CD4-positive, alpha-beta T cell treated with Interleukin-2 at 100 ng/mL for 4 hours (primary cell): ENCODE results near the gene ZNF578.
"Not testable (repeated sequence)": the region's sequence is repeated elsewhere in the genome, so short reads cannot be mapped to it uniquely, and the experiment has no call there.

Source experiments
- DNase-seq: peaks from one replicate; pipeline ENCODE4 v3.0.0-alpha.2; 2020; ENCODE audit warnings: low spot score

Gene ZNF578

DNA sequence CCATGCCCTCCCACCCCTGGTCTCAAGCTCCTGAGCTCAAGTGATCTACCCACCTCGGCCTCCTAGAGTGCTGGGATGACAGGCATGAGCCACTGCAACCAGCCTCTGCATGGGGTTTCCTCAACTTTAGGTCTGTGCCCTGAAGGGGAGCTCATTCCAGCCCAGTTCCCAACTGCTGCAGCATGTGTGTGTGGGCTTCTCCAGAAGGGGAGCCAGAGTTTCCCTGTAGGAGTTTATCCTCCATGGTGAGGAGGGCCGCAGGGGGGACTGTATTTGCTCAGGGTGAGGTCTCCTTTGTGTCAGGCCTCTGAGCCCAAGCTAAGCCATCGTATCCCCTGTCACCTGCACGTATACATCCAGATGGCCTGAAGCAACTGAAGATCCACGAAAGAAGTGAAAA, 62.8 kb downstream of the ZNF578 start:
- DNase-seq, result no peak

DNA sequence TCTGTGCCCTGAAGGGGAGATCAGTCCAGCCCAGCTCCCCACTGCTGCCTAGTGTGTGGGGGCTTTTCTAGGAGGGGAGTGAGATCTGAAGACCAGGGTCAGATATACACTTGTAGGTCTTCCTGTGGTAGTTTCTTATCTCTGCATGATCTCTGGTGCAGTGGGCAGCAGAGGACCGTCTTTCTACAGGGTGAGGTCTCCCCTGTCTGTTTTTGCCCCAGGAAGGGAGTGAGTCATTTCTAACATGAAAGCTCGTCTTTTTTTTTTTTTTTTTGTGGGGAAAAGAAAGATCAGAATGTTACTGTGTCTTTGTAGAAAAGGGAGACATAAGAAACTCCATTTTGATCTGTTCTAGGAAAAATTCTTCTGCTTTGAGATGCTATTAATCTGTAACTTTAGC, 65.3 kb downstream of the ZNF578 start:
- DNase-seq, result no peak

DNA sequence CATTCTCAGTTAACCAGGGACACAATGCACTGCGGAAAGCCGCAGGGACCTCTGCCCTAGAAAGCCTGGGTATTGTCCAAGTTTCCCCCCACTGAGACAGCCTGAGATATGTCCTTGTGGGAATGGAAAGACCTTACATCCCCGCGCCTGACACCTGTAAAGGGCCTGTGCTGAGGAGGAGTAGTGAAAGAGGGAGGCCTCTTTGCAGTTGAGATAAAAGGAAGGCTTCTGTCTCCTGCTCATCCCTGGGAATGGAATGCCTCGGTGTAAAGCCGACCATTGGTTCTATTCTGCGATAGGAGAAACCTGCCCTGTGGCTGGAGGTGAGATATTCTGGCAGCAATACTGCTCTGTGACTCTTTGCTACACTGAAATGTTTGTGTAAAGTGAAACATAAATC, 65.8 kb downstream of the ZNF578 start:
- DNase-seq, result not testable (repeated sequence)

DNA sequence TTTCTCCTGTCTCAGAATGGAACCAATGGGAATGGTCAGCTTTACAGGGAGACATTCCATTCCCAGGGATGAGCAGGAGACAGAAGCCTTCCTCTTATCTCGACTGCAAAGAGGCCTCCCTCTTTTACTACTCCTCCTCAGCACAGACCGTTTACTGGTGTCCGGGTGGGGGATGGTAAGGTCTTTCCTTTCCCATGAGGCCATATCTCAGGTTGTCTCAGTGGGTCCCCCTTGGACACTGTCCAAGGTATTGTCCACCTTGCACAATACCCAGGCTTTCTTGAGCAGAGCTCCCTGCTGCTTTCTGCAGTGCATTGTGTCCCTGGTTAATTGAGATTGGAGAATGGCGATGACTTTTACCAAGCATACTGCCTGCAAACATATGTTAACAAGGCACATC, 66.7 kb downstream of the ZNF578 start:
- DNase-seq, result no peak

DNA sequence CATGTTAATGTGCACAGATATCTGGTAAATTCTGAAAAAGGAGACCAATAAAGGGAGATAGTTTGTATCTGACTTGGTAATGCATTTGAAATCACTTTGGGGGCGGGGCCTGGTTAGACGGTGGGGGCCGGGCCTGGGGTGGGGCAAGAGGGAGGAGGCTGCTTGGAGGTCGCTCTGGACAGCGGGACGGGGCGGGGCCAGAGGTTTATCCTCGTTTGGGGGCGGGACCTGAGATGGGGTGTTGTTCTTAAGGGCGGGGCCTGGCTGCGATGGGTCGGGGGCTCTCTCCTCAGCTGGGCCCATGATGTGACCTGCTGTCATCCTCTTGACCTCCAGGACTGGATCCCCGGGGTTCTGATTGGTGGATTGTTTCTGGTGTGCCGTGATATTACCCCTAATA, 69.2 kb downstream of the ZNF578 start:
- no peak for DNase-seq

DNA sequence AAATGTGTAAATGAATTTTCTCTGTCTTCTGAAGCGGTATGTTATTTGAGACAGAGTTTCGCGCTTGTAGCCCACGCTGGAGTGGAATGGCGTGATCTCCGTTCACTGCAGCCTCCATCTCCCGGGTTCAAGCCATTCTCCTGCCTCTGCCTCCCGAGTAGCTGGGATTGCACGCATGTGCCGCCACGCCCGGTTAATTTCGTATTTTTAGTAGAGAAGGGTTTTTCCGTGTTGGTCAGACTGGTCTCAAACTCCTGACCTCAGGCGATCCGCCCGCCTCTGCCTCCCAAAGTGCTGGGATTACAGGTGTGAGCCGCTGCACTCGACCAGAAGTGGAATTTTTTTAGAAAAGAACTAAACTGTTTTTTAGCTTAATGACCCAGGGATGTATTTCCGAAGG, 70.7 kb downstream of the ZNF578 start:
- DNase-seq, result no peak

DNA sequence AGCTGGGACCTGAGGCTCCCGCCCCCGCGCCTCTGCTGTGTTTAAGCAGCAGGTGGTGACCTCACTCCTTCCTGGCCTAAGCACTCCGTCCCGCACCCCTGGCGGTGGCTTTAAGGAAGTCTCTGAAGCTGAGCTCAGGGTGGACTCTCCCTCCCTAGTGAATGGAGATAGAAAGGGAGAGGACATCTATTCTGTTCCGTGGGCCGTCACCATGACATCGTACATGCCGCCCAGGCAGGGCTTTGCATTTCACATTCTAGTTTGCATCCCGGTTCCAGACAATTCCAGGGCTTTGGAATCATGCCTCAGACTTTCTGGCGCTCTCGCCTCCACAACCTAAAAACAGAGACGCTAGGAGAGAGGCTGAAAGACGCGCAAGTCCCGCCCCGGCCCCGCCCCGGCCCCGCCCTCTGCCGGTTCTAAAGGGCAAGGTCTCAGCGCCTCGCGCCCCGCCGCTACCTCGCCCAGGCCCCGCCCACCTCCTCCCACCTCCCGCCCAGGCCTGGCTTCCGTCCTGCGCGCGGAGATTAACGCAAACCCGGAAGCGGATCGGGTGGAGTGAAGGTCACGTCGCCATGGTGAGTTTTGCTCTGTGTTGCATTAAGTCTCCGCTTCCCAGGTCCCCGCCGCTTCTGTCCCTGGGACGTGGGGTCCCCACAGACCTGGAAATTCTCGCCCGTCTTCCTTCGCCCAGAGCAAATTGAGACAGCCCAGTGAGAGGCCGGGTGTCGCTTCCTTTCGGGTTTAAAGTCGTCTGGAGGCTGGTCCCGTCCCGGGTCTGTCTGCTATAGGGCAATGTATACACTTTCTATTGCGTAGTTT, 74.0 kb downstream of the ZNF578 start, which contains the start of gene ZNF808:
TSS of gene ZNF808 (plus strand) at position 535 of the 822 bp plus-strand sequence. CDS start 15,617 bp downstream, outside the sequence.
- DNase-seq, result peak; percentile 96

DNA sequence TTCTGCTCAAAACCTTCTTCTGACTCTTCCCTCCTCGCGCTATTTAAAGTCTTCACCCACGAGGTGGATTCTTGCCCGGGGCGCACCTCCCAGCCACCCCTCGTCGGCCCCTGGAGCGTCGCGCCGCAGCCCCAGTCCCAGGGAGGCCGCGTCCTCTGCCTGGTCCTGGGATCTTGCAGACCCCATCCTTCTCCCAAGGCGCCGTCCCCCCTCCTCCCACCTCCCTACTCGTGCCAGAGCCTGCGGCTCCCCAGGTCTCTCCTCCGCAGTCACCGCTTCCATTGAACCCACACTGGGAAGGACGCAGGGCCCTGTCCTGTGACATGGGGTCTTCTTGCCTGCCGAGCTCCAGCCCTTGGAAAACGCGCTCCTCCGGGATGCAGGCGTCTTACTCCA, 74.6 kb downstream of the ZNF578 start:
- no peak for DNase-seq

DNA sequence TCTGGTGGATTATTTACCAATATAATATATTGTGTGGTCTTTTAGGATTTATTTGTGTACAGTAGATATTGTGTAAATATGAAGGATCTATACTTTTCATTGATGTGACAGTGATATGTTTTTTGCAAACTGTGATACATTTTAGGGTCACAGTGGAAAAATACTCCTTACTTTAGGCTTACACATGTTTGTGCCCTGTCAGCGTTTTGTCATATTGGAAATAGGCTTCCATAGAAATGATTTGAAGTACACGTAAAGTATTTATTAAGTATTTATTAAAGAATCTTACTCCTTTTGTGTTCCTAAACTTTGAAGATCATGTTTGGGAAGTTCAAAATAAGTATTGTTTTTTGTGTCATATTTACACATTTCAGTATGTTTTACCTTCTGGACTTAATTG, 79.1 kb downstream of the ZNF578 start:
- no peak for DNase-seq

DNA sequence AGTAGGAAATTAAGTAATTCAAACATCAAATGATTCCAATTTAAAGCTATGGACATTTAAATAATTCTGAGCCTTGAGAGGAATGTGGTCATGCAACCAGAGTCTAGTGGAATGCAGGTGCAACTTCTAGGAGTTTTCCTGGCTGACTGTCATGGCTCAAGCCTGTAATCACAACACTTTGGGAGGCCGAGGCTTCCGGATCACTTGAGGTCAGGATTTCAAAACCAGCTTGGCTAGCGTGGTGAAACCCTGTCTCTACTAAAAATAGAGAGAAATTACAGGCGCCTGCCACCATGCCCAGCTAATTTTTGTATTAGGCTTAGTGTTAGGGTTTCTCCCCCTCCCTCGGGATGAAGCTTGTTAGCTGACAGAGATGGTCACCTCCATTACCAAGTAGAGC, 80.5 kb downstream of the ZNF578 start:
- DNase-seq, result no peak

DNA sequence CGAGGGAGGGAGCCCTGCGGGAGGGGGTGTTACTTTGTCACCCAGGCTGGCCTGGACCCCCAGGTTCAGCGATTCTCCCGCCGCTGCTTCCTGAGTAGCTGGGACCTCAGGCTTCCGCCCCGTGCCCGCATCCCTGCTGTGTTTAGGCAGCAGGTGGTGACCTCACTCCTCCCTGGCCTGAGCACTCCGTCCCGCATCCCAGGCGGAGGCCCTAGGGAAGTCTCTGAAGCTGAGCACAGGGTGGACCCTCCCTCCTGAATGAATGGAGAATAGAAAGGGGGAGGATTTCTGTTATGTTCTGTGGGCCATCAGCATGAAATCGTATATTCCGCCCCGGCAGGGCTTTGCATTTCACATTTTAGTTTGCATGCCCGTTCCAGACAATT, 82.0 kb downstream of the ZNF578 start:
- not testable (repeated sequence) for DNase-seq

DNA sequence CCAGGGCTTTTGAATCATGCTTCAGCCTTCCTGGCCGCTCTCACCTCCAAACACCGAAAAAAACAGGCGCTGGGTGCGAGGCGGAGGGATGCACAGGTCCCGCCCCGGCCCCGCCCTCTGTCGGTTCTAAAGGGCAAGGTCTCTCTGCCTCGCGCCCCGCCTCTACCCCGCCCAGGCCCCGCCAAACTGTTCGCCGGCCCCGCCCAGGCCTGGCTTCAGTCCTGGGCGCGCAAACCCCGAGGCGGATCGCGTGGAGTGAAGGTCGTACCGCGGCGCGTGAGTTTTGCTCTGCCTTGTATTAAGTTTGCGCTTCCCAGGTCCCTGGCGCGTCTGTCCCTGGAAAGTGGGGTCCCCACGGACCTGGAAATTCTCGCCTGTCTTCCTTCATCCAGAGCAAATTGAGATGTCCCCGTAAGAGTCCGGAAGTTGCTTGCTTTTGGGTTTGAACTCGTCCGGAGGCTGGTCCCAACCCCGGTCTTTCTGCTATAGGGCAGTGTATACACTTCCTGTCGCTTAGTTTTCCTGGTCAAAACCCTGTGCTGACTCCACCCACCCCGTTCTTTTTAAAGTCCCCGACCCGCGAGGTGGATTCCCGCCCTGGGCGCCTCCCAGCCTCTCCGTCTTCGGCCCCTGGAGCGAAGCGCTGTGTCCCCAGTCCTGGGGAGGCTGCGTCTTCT, 82.6 kb downstream of the ZNF578 start:
- DNase-seq, result peak; percentile 89

DNA sequence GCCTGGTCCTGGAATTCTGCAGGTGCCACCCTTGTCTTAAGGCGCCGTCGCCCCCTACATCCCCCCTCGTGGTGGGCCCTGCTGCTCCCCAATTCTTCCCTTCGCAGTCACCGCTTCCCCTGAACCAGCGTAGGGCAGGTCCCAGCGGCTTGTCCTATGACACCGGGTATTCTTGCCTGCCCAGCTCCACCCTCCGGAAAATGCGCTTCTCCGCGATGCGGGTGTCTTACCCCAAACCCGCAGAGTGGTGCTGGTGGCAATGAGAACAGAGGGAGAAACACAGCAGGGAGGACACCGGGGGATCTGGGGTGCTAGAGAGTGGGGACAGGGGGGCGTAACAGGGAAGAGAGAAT, 83.1 kb downstream of the ZNF578 start:
- peak; percentile 35 for DNase-seq

DNA sequence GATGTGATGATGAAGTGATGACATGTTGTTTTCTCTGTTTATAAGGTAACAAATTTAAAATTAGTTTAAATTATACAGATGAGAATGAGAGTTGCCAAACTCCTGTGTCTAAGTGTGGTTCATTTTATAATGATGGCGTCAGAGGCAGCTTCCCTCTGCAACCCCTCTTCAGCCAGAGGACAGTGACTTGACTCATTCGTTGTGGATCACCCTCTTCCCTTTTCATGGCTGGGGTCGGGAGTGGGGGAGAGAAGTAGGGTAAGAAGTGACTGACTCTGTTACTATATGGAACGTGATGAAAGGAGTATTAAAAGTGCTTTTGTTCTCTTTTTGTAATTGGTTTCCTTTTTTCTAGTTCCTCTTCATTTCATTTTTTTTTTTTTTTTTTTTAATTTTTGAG, 85.5 kb downstream of the ZNF578 start:
- not testable (repeated sequence) for DNase-seq

DNA sequence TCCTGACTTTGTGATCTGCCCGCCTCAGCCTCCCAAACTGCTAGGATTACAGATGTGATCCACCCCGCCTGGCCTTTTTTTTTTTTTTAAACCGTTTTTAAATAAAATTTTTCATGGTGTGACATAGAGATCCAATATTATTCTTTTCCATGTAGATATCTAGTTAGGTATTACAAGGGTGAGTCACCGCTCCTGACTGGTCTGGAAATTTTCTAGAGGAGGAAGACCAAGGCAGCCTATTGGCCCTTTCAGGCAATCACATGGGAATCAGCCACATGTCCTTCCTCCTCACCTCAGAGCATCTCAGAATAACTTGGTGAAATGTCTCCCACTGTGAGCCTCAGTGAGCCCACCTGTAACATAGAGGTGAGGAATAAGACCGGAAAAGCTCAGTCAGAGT, 87.8 kb downstream of the ZNF578 start:
- DNase-seq, result not testable (repeated sequence)

DNA sequence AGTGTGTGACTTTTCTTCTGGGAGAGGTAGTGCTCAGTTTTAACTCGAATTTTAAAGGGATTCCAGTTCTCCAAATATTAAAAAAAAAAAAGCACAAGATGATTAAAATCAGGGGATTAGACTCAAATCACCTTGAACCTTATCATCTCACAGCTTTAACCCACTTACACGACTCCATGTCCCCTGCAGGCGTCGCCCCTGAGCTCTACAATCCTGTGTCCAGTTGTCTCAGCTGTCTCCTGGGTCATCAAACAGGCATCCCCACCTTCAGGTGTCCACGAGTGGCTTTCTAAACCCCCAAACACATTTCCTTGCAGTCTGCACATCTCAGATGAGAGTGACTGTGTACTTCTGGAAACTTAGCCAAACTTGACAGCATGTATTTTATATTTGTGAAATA, 88.3 kb downstream of the ZNF578 start:
- DNase-seq, result no peak

DNA sequence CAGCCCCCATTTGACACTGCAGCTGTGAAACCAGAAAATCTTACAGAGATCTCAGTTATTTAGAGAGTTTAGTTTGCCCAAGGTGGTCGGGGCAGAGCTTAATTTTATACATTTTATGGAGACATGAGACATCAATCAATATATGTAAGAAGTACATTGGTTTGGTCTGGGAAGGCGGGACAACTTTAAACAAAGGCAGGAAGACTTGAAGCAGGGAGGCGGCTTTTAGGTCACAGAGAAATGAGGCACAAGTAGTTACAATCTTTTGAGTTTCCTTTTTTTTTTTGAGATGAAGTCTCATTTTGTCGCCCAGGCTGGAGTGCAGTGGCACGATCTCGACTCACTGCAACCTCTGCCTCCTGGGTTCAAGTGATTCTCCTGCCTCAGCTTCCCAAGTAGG, 89.2 kb downstream of the ZNF578 start:
- DNase-seq, result not testable (repeated sequence)

DNA sequence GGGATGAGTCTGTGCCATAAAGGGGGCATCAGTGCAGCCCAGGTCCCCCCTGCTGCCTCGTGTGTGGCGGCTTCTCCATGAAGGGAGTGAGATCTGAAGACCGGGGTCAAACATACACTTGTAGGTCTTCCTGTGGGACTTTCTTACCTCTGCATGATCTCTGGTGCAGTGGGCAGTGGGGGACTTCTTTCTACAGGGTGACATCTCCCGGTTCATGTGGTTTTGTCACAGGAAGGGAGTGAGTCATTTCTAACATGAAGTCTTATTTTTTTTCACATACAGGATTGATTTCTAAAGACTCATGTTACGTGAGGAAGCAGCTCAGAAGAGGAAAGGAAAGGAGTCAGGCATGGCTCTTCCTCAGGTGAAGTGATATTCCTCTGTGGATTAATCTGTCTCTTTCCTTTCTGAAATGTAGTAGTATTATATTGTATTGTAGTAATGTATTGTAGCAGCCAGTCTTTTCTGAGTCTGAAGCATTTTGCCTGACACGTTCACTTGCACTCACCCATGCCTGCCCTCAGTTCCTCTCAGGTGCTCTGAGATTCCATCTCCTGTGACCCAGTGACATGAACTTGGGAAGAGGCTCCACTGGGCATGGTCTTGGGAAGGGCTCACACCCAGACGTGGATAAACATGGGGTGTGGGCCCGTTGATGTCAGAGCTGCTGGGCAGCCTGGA, 89.8 kb downstream of the ZNF578 start:
- DNase-seq, result peak; percentile 53

DNA sequence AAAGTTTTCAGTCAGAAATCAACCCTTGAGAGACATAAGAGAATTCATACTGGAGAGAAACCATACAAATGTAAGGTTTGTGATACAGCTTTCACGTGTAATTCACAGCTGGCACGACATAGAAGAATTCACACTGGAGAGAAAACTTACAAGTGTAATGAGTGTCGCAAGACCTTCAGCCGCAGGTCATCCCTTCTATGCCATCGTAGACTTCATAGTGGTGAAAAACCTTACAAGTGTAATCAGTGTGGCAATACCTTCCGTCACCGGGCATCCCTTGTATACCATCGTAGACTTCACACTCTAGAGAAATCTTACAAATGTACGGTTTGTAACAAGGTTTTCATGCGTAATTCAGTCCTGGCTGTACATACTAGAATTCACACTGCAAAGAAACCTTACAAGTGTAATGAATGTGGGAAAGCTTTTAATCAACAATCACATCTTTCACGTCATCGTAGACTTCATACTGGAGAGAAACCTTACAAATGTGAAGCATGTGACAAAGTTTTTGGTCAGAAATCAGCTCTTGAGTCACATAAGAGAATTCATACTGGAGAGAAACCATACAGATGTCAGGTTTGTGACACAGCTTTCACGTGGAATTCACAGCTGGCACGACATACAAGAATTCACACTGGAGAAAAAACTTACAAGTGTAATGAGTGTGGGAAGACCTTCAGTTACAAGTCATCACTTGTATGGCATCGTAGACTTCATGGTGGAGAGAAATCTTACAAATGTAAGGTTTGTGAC, 101.0 kb downstream of the ZNF578 start:
- no peak for DNase-seq

DNA sequence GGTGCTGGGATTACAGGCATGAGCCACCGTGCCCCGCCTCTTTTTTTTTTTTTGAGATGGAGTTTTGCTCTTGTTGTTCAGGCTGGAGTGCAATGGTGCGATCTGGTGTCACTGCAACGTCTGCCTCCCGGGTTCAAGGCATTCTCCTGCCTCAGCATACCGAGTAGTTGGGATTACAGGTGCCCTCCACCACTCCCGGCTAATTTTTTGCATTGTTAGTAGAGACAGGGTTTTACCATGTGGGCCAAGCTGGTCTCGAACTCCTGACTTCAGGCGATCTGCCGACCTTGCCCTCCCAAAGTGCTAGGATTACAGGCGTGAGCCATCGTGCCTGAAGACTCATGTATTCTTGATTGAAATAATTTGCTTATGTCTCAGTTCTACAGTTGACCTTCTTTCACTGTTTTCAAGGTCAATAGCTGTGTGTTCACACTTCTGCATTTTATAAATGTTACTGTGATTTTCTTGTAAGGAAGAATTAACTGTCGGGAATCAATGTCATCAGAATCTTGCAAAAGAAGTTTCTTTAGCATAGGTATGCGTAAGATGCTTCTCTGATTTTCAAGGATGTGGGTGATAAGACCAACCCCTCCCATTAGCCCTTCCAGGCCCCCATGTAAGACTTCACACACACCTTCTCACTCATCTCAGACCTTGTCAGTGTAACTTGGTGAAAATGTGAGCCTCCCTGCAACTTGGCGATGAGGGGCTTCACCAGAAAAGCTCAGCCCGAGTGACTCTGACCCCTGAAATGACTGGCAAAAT, 104.1 kb downstream of the ZNF578 start:
- DNase-seq, result no peak

DNA sequence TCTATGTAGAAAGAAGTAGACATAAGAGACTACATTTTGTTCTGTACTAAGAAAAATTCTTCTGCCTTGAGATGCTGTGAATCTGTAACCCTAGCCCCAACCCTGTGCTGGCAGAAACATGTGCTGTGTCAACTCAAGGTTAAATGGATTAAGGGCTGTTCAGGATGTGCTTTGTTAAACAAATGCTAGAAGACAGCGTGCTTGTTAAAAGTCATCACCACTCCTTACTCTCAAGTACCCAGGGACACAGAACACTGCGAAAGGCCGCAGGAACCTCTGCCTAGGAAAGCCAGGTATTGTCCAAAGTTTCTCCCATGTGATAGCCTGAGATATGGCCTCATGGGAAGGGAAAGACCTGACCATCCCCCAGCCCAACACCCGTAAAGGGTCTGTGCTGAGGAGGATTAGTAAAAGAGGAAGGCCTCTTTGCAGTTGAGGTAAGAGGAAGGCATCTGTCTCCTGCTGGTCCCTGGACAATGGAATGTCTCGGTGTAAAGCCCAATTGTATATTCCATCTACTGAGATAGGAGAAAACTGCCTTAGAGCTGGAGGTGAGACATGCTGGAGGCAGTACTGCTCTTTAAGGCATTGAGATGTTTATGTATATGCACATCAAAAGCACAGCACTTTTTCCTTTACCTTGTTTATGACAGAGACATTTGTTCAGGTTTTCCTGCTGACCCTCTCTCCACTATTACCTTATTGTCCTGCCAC, 105.5 kb downstream of the ZNF578 start:
- DNase-seq, result not testable (repeated sequence)
